ENCODE results near the gene HMOX2. TPM values are rescaled to one million over a fixed set of nuclear protein-coding genes. Genes with fewer than 3 reads are reported as not detected.

The HMOX2 gene
- total and polyA plus RNA-seq, 11 donors = 60.6 to 250 (median 117) TPM

DNA sequence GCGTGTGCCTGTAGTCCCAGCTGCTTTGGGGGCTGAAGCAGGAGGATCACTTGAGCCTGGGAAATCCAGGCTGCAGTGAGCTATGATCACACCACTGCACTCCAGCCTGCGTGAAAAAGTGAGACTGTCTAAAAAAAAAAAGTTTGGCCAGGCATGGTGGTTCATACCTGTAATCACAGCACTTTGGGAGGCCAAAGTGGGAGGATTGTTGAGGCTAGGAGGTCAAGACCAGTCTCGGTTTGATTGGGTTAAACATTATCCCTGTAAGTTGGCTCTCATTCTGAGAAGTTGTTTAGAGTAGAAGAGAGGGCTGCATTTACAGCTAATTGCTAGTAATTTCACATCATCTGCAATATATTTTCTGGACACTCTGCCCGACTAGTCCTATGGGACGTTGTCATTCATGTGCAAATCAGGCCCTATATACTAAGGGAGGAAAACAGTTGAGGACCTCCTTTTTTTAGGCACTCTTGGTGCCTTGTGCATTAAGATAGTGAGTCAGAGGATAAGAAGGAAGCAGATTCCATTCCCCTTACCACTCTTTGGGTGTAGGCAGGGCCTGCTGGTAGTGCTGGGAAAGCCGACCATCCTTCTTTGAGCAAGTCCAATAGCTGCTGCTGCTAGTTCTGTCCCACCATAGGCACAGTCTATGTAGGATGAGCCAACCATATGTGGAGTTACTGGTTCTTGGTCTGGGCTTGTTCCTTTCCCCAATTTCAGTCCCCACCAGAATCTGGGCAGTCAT lies 18.7 kb downstream of the HMOX2 start:
- ATAC-seq (peak in 1 of 4 donors; percentile 36), DNase-seq (no peak)
- Histone ChIP-seq H3K9me3 (no peaks in the 10 kb centered on the region), H3K27me3 (no peaks in the 10 kb centered on the region), H3K4me1 (peaks cover under 1 to 38% (median 6%) of the 10 kb centered on the region in 12 donors), H3K27ac (peak overlapping the region in 1 of 12 donors; percentile 6), H3K4me3 (no peak overlapping the region), H3K36me3 (peaks cover 0 to 39% (median 12%) of the 10 kb centered on the region in 9 donors)
- whole genome bisulfite sequencing, 4 donors = 89 to 94% (median 92%) methylated on average over 6 of the region's 6 CpGs
- no peak for TF ChIP-seq POLR2A (IDR thresholded peaks at IDR 0.05)
- TF ChIP-seq, protein P1, sequence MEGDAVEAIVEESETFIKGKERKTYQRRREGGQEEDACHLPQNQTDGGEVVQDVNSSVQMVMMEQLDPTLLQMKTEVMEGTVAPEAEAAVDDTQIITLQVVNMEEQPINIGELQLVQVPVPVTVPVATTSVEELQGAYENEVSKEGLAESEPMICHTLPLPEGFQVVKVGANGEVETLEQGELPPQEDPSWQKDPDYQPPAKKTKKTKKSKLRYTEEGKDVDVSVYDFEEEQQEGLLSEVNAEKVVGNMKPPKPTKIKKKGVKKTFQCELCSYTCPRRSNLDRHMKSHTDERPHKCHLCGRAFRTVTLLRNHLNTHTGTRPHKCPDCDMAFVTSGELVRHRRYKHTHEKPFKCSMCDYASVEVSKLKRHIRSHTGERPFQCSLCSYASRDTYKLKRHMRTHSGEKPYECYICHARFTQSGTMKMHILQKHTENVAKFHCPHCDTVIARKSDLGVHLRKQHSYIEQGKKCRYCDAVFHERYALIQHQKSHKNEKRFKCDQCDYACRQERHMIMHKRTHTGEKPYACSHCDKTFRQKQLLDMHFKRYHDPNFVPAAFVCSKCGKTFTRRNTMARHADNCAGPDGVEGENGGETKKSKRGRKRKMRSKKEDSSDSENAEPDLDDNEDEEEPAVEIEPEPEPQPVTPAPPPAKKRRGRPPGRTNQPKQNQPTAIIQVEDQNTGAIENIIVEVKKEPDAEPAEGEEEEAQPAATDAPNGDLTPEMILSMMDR (IDR thresholded peaks at IDR 0.05) = no peak
- intact Hi-C loops (cut with DNase I) = no loop called here

DNA sequence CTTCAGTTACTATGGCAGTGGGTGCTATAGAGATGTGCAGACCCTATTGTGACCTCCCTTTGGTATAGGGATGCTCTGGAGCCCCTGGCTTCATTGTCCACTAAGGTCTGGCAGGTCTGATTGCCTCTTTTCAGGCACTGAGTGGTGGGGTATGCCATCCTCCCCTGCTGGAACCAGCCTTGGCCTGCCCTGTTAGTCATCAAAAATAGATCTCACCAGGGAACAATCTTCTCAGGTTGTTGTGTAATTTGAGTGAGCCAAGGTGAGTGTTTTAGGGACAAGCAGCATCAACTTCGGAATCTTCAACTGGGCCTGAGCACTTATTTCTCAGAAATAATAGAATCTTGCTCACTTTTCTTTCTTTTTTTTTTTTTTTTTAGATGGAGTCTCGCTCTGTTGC lies 19.6 kb downstream of the HMOX2 start:
- Histone ChIP-seq H3K4me3 (no peak overlapping the region), H3K27ac (peak overlapping the region in 1 of 12 donors; percentile 8), H3K27me3 (no peaks in the 10 kb centered on the region), H3K4me1 (peaks cover 2 to 47% (median 13%) of the 10 kb centered on the region in 12 donors), H3K9me3 (no peaks in the 10 kb centered on the region), H3K36me3 (peaks cover 0 to 33% (median 12%) of the 10 kb centered on the region in 9 donors)
- no peak for DNase-seq
- intact Hi-C loops (cut with DNase I) = no loop called here
- no peak for TF ChIP-seq POLR2A (IDR thresholded peaks at IDR 0.05)
- TF ChIP-seq, protein P1 (IDR thresholded peaks at IDR 0.05) = no peak
- WGBS, 4 donors = 84 to 99% (median 98%) methylated on average over 2 of the region's 2 CpGs
- no peak for ATAC-seq

DNA sequence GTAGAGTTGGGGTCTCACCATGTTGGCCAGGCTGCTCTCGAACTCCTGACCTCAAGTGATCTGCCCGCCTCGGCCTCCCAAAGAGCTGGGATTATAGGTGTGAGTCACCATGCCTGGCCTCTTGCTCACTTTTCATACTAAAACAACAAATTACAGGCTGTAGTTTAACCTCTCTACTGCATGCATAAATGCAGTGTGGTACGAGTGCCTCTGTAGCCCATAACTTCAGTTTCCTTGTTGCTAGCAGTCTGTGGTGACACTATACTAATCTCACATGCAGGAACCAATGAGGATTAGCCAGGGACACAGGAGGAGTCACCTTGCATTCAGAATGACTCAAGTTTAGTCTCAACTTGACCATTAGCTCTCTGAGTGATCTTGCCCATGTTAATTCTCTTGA lies 20.1 kb downstream of the HMOX2 start:
- no peak for TF ChIP-seq POLR2A (IDR thresholded peaks at IDR 0.05)
- TF ChIP-seq, protein P1 (IDR thresholded peaks at IDR 0.05) = no peak
- 94 to 98% (median 97%) methylated on average over 4 of the region's 4 CpGs for WGBS, 4 donors

DNA sequence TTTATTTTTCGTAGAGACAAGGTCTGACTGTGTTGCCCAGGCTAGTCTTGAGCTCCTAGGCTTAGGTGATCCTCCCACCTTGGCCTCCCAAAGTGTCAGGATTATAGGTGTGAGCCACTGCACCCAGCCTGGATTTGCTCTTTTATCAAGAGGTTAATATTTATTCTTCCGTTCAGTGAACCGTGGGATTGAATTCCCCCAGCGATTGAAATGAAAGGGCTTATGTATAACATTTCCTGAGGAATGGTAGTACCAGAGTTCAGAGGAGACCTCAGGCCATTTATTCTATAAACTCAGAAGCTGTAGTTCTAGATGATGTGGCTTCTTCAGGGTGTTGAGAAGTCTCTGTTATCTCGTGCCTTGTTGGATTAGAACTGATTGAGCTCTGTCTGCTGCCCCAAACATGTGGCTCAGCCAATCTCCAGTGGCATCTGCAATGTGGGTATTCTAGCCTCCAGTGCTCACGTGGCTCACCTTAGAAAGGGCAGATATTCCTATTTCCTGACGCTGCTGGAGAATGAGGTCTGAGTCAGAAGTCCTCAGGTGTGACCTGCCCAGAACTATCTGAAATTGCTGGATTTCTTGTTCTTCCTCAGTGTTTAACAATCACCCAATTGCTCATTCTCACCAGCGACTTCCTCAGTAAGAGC lies 22.5 kb downstream of the HMOX2 start:
- Histone ChIP-seq H3K27me3 (no peaks in the 10 kb centered on the region), H3K36me3 (peaks cover 0 to 25% (median 12%) of the 10 kb centered on the region in 9 donors), H3K4me3 (no peak overlapping the region), H3K4me1 (peaks cover 3 to 76% (median 30%) of the 10 kb centered on the region in 12 donors), H3K9me3 (no peaks in the 10 kb centered on the region), H3K27ac (no peak overlapping the region)
- TF ChIP-seq POLR2A (IDR thresholded peaks at IDR 0.05) = no peak
- TF ChIP-seq, protein P1 (IDR thresholded peaks at IDR 0.05) = no peak
- no peak for ATAC-seq
- intact Hi-C loops (cut with DNase I) = no loop called here
- 83 to 87% (median 85%) methylated on average over 8 of the region's 8 CpGs for WGBS, 4 donors
- DNase-seq = no peak

More for the DNA sequence above, 20.1 kb downstream of the HMOX2 start:
- intact Hi-C loops (cut with DNase I) = no loop called here
- H3K27ac ChIP-seq = peak overlapping the region in 1 of 12 donors; percentile 2
- no peak for ATAC-seq
- DNase-seq = no peak
- peaks cover 0 to 30% (median 12%) of the 10 kb centered on the region in 9 donors for H3K36me3 ChIP-seq
- no peaks in the 10 kb centered on the region for H3K9me3 ChIP-seq
- no peak overlapping the region for H3K4me3 ChIP-seq
- H3K27me3 ChIP-seq = no peaks in the 10 kb centered on the region
- H3K4me1 ChIP-seq = peaks cover 3 to 52% (median 18%) of the 10 kb centered on the region in 12 donors

All from heart left ventricle (tissue), 16 donors.